OCI-LY1 (cell line): ENCODE measurements around the gene TMEM50A.

Experiments
- EZH2 ChIP-seq: fragments of 200-600 bp; sonication (generic), shearing (Covaris generic); IDR thresholded peaks from 2 replicates; pipeline ENCODE4 v1.8.0; 2017; ENCODE audit warnings: borderline replicate concordance, mixed run types, mild to moderate bottlenecking, antibody characterized with exemption, low read length, moderate library complexity, mixed read lengths
- TF ChIP-seq, protein P1 (sequence below): fragments of 200-600 bp; sonication (generic), shearing (Covaris generic); IDR thresholded peaks from 2 replicates; pipeline ENCODE4 v1.5.1; 2017; ENCODE audit warnings: mild to moderate bottlenecking, antibody characterized with exemption, low read length, moderate library complexity, mixed read lengths

DNA sequence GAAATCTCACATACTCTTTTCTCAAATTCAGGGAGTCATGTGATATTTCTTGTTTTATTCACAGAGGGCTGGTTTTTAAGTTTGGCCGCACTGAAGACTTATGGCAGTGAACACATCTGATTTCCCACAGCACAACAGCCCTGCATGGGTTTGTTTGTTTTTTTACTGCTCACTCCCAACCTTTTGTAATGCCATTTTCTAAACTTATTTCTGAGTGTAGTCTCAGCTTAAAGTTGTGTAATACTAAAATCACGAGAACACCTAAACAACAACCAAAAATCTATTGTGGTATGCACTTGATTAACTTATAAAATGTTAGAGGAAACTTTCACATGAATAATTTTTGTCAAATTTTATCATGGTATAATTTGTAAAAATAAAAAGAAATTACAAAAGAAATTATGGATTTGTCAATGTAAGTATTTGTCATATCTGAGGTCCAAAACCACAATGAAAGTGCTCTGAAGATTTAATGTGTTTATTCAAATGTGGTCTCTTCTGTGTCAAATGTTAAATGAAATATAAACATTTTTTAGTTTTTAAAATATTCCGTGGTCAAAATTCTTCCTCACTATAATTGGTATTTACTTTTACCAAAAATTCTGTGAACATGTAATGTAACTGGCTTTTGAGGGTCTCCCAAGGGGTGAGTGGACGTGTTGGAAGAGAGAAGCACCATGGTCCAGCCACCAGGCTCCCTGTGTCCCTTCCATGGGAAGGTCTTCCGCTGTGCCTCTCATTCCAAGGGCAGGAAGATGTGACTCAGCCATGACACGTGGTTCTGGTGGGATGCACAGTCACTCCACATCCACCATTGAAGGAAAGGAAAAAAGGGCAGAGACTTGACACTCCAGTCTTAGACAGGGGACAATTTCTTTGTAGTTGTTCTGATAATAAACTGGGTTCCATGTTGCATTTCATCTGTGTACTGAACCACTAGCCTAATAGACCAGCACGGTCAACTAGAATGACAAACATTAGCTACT lies 22.8 kb downstream of the TMEM50A start:
- TF ChIP-seq, protein P1, sequence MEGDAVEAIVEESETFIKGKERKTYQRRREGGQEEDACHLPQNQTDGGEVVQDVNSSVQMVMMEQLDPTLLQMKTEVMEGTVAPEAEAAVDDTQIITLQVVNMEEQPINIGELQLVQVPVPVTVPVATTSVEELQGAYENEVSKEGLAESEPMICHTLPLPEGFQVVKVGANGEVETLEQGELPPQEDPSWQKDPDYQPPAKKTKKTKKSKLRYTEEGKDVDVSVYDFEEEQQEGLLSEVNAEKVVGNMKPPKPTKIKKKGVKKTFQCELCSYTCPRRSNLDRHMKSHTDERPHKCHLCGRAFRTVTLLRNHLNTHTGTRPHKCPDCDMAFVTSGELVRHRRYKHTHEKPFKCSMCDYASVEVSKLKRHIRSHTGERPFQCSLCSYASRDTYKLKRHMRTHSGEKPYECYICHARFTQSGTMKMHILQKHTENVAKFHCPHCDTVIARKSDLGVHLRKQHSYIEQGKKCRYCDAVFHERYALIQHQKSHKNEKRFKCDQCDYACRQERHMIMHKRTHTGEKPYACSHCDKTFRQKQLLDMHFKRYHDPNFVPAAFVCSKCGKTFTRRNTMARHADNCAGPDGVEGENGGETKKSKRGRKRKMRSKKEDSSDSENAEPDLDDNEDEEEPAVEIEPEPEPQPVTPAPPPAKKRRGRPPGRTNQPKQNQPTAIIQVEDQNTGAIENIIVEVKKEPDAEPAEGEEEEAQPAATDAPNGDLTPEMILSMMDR = no peak
- TF ChIP-seq EZH2 = no peak
